Activated CD4-positive, CD25-positive, alpha-beta regulatory T cell (primary cell): ENCODE data around the gene ACE2.

ENCODE experiments used
- DNase-seq, 4 experiments: peaks; one replicate each; lab custom pipeline; 2025; lab: John Stamatoyannopoulos, UW

The ACE2 gene

GRCh38 chrX:15574017-15574416 lies 26.7 kb downstream of the ACE2 start:
- DNase-seq: no peak

DNA sequence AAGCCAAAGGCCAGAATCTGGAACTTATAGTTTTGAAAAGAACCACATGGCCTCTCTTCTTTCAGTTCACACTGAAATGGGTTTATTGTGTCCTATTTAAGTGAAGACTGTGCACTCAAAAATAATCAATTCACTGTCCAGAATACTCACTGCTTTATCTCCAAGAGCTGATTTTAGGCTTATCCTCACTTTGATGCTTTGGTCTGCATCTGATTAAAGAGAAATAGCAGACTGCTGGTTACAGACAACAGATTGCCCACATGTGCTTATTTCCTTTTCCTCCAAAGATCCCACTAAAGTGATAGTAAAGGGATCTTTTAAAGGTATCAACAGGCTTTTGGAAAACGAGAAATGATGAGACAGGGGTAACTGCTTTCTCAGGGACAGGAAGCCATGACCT lies 30.6 kb downstream of the ACE2 start:
- no peak for DNase-seq

DNA sequence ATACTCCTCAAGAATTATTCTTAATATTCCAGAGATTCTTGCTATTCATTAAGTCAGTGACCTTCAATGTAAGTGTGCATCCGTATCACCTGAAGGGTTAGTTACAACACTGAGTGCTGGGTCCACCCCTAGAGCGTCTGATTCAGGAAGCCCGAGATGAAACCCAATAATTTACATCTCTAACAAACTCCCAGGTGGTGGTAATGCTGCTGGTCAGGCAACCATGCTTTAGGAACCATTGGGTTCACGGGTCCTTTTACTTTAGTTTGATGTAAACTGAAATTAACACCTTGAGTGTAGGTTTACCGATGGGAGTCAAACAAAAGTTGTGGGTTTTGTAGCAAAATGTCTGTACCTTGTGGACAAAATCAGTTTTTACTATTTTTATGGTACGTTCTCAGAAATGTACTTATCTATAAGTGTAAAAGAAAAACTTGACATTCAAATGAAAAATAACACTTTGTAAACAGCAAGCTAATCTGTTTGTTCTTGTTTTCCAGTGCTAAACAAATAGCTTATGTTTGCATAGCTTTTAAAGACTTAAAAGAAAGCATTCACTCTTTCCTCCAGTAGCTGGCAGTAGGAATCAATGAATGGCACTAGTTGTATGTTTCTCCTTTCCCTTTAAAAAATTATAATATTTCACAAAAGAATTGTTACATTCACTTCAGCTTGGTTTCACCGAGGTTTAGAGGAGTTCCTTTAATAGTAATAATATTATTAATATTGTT lies 32.7 kb downstream of the ACE2 start:
- DNase-seq: no peak

- no peak for DNase-seq
Measured at GRCh38 chrX:15567267-15567666, 33.5 kb downstream of the ACE2 start.

- no peak for DNase-seq
Measured at GRCh38 chrX:15566244-15566643, 34.5 kb downstream of the ACE2 start.

DNA sequence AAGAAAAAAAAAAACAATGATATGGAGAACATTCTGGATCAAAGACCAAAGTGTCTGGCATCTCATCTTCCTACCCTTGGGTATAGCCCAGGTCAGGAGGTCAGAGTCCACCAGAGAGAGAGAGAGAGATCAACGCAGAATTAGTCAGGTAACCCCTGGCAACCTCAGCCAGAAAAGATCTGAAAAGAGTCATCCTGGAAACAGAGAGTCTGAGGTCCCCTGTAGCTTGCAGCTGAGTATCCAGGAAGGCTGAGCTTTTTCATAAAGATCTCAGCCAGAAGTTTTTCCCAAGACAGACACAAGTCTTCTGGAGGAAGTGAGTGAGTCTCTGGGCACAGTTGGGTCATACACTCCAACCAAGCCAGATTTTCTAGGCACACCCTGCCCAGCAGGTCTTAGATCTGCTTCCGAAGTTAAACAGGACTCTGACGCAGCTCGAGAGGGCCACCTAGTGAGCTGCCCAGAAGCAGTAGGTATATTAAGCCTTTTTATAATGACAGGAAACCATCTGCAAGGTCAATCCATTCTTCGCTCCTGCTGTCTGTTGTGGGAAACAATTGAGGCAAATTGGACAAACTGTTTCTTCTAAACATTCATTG lies 35.7 kb downstream of the ACE2 start:
- no peak for DNase-seq

DNA sequence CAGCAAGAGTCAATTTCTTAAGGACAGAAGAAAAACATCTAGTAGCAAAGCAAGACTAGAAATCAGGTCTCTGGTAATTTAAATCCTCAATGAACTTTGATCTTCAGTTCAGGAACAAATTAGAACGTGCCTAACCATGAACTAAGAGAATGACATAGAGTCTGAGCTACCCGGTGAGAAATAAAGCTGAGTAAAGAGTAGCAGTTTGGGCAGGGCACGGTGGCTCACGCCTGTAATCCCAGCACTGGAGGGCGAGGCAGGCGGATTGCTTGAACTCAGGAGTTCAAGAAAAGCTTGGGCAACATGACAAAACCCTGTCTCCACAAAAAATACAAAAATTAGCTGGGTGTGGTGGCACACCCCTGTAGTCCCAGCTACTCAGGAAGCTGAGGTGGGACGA lies 37.7 kb downstream of the ACE2 start:
- DNase-seq: no peak

DNA sequence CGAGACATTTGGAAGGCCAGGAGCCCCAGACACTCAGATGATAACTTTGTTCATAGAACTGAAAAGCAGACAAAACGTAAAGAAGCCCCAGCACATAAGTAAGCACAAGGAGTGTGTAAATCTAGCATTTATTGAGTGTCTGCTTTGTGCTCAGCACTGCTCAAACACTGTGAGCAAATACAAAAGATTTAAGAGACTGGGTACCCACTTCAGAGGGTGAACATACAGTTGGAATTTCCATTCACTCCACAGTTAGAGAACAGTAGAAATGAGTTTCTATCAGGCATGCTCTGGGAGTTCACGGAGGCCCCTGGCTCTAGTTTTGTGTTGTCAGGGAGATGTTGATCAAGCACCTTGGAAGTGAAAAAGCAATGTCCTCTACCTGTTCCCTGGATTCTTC lies 39.8 kb downstream of the ACE2 start:
- DNase-seq: no peak

DNA sequence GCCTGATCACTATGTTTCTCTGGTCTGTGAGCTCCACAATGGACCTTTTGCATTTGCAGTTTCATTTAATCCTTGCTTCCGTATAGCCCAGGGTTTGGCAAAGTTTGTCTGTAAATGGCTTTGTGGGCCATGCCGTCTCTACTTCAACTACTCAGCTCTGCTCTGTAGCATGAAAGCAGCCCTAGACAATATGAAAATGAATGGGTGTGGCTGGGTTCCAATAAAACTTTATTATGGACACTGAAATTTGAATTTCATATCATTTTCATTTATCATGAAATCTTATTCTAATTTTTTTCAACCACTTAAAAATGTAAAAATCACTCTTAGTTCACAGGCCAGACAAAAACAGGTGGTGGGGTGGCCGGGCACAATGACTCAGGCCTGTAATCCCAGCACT lies 41.5 kb downstream of the ACE2 start:
- DNase-seq: no peak

GRCh38 chrX:15549189-15550012 lies 51.4 kb downstream of the ACE2 start:
- no peak for DNase-seq

GRCh38 chrX:15547356-15547755 lies 53.4 kb downstream of the ACE2 start:
- DNase-seq: no peak

- no peak for DNase-seq
Measured at GRCh38 chrX:15546745-15547144, 54.0 kb downstream of the ACE2 start.

DNA sequence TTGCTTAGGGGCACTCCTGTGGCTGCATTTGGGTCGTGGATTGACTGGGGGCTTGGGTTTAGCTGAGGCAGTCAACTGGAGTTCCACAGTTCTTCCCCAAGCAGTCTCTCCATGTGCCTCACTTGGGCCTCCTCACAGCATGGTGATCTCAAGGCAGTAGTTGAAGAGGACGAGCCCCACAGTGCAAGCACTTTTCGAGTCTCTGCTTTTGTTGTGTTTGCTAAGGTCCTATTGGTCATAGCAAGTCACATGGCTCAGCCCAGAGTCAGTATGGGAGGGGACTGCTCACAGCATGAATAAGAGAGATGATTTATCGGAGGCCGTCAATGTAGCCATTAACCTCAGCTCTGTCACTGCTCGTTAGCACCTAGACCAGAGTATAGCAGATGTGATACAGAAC lies 70.4 kb downstream of the ACE2 start:
- DNase-seq: no peak

GRCh38 chrX:15529165-15529564 lies 71.6 kb downstream of the ACE2 start:
- no peak for DNase-seq

DNA sequence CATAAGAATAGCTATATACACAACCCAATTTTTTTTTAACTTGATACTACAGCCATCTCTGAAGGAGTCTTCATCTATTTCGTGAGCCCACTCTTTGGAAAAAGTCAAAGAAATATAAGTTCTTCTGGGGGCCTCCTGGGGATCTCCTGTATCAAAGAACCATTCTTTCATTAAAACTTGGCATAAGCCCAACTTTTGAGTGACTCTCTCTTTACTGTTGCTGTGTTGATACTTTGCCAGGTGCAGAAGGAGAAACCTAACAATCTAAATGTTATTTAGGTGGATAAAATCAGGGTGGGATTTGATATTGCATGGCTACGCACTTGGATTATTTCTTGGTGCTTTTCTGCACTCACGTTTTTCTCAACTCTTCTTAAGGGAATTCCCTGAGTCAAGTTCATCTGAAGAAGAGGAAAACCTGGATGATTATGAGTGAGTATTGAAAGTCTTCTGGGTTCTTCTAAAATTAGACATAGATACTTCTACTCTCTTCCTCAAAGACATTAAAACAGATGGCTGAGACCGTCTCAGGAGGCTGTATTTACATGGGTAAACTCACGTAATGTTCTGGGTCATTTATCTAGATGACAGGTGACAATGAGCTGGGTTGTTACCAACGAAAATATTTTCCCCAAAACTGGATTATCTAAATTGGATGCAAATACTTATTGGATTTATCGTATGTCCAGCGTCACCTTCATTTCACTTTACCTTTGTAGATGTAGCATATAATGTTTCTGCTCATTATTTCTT lies 74.9 kb downstream of the ACE2 start:
- no peak for DNase-seq

- no peak for DNase-seq
Measured at GRCh38 chrX:15524417-15524816, 76.3 kb downstream of the ACE2 start.

GRCh38 chrX:15523088-15523487 lies 77.7 kb downstream of the ACE2 start:
- no peak for DNase-seq

GRCh38 chrX:15522464-15522863 lies 78.3 kb downstream of the ACE2 start:
- DNase-seq: no peak

DNA sequence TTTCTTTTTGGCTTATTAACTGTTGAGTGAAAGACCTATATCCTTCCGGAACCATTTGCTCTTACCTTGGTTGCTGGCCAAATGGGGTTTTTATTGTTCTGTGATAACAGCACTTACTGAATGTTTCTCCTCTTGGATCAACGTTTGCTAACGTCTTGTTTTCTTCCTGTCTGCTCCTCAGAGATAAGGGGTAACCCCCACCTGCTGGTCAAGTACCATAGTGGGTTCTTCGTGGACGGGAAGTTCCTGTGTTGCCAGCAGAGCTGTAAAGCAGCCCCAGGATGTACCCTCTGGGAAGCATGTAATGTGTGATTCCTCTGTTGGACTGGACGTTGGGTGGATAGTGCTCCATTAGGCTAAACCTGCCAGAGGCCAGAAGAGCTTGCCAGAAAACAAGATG lies 84.8 kb downstream of the ACE2 start:
- no peak for DNase-seq

- no peak for DNase-seq
Measured at GRCh38 chrX:15514279-15514678, 86.5 kb downstream of the ACE2 start.

DNA sequence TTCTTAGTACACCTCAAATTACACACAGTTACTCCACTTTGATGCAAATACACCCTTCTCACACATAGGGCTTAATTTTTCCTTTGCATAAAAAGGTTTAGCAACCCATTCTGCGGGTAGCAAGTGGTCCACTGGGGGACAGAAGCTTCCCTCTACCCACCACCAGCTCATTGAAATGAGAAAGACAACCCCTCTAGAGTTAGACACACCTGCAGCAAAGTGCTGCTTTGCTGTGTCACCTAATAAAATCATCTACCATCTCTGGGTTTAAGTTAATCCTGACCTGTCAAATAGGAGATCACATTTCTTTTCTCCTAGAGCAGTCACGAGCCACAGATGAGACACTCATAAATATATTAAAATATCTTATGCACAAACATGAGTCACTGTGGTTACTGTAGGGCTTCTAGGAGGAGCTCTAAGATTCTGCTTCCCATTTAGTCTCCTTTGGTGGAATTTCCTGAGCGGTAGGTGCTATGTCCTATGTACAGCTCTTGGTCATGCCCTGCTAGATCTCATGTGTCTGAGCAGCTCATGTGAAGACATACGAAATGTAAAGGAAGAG lies 88.3 kb downstream of the ACE2 start:
- no peak for DNase-seq

DNA sequence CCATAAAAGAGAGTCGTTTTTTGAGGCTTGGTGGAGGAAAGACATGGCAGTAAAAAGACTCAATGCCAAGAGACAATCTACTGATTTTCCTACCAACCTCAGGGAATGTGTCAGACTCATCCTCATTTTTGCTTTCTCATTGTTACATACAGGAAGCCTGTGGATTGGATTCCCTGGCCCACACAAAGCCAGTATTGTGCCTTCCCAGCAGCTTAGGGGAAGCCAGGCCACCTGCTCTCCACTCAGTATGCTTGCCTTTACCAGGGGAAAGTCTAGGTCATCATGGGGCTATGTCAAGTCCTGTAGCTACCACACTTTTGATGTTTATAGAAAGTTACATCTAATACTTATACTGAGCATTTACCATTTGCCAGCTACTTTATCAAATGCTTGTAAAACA lies 89.2 kb downstream of the ACE2 start:
- DNase-seq: no peak
